Measurements from ENCODE around the gene MCM10. TPM values are rescaled to one million over a fixed set of nuclear protein-coding genes. Genes with fewer than 3 reads are reported as not detected.
"Not testable (repeated sequence)": the region's sequence is repeated elsewhere in the genome, so short reads cannot be mapped to it uniquely, and the experiment has no call there.

Gene MCM10
- total and polyA plus RNA-seq, 2 experiments from 2014 or later: 3.1 to 3.6 TPM

DNA sequence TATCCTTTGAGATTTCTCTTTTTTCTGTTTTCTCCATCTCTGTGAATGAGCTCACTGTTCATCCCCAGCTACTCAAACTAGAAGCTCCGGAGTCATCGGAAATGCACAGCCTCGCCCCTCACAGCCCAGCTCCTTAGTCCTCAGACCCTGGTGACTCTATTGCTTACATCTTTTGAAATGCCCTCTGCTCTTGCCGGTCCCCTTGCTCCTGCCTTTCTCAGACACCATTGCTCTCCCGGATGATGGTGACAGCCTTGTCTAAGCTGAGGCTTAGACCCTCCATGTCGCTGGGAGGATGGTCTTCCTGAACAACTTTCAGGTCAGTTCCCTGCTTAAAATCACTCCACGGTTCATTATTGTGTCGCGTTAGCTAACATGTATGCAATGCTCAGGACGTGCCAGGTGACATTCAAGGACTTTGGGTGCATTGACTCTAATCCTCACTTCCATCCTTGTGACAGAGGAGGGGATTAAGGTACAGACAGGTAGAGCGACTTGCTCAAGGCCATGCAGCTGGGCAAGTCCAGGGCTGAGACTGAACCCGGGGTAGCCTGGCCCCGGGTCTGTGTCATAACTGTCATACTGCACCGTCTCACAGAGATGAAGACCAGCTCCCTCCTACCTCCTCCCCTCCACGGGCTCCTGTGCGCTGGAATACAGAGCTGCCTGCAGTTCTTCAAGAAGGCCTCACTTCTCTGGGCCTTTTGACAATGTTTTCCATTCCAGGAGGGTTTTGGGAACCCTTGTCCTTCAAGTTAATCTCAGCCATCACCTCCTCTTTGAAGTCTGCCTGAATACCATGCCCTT lies 77.1 kb downstream of the MCM10 start:
- TF ChIP-seq, protein P1, sequence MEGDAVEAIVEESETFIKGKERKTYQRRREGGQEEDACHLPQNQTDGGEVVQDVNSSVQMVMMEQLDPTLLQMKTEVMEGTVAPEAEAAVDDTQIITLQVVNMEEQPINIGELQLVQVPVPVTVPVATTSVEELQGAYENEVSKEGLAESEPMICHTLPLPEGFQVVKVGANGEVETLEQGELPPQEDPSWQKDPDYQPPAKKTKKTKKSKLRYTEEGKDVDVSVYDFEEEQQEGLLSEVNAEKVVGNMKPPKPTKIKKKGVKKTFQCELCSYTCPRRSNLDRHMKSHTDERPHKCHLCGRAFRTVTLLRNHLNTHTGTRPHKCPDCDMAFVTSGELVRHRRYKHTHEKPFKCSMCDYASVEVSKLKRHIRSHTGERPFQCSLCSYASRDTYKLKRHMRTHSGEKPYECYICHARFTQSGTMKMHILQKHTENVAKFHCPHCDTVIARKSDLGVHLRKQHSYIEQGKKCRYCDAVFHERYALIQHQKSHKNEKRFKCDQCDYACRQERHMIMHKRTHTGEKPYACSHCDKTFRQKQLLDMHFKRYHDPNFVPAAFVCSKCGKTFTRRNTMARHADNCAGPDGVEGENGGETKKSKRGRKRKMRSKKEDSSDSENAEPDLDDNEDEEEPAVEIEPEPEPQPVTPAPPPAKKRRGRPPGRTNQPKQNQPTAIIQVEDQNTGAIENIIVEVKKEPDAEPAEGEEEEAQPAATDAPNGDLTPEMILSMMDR (IDR thresholded peaks at IDR 0.05; ENCODE audit: poor library complexity): no peak
- TF ChIP-seq EZH2phosphoT487 (IDR thresholded peaks at IDR 0.05; ENCODE audit: low read depth, severe bottlenecking, unreplicated experiment) (no peak), EZH2 (IDR thresholded peaks at IDR 0.05; ENCODE audit: borderline replicate concordance) (no peak)
- H3K27me3 ChIP-seq: no peaks in the 10 kb centered on the region
- H3K9me3 ChIP-seq (ENCODE audit: low read depth): no peaks in the 10 kb centered on the region
- H3K9me2 ChIP-seq (replicated peaks; ENCODE audit: insufficient read depth): no peaks in the 10 kb centered on the region
- H3K4me3 ChIP-seq: no peak overlapping the region
- no peak overlapping the region for H3K27ac ChIP-seq
- H3K79me2 ChIP-seq: no peaks in the 10 kb centered on the region
- no peaks in the 10 kb centered on the region for H4K20me1 ChIP-seq (ENCODE audit: insufficient read depth, poor library complexity, severe bottlenecking)
- H2AFZ ChIP-seq: no peak overlapping the region
- H3K36me3 ChIP-seq (replicated peaks; ENCODE audit: insufficient read depth, low read depth): no peaks in the 10 kb centered on the region
- DNase-seq (ENCODE audit: low spot score): no peak
- no peaks in the 10 kb centered on the region for H3K4me1 ChIP-seq (ENCODE audit: insufficient read depth)
- H3K4me2 ChIP-seq: no peak overlapping the region
- WGBS (ENCODE audit: low lambda C conversion rate, missing lambda C conversion rate): 83% methylated on average over 16 of the region's 16 CpGs

DNA sequence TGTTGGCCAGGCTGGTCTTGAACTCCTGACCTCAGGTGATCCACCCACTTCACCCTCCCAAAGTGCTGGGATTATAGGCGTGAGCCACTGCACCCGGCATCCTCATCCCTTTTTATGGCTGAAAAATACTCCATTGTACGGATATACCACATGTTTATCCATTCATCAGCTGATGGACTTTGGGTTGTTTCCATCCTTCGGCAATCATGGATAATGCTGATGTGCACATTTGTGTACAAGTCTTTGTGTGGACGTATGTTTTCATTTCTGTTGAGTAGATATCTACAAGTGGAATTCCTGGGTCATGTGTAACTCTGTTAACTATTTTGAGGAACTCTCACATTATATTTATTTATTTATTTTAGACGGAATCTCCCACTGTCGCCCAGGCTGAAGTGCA lies 78.6 kb downstream of the MCM10 start:
- no peaks in the 10 kb centered on the region for H4K20me1 ChIP-seq (ENCODE audit: insufficient read depth, poor library complexity, severe bottlenecking)
- no peak overlapping the region for H3K27ac ChIP-seq
- H3K4me3 ChIP-seq: no peak overlapping the region
- H3K4me2 ChIP-seq: no peak overlapping the region
- H3K36me3 ChIP-seq (replicated peaks; ENCODE audit: insufficient read depth, low read depth): no peaks in the 10 kb centered on the region
- TF ChIP-seq EZH2phosphoT487 (IDR thresholded peaks at IDR 0.05; ENCODE audit: low read depth, severe bottlenecking, unreplicated experiment): no peak
- no peak for TF ChIP-seq EZH2 (IDR thresholded peaks at IDR 0.05; ENCODE audit: borderline replicate concordance)
- H3K9me2 ChIP-seq (replicated peaks; ENCODE audit: insufficient read depth): no peaks in the 10 kb centered on the region
- H3K9me3 ChIP-seq (ENCODE audit: low read depth): no peaks in the 10 kb centered on the region
- DNase-seq (ENCODE audit: low spot score): no peak
- WGBS (ENCODE audit: low lambda C conversion rate, missing lambda C conversion rate): 90% methylated on average over 7 of the region's 7 CpGs
- H3K79me2 ChIP-seq: no peaks in the 10 kb centered on the region
- H2AFZ ChIP-seq: no peak overlapping the region
- H3K4me1 ChIP-seq (ENCODE audit: insufficient read depth): no peaks in the 10 kb centered on the region
- H3K27me3 ChIP-seq: no peaks in the 10 kb centered on the region

DNA sequence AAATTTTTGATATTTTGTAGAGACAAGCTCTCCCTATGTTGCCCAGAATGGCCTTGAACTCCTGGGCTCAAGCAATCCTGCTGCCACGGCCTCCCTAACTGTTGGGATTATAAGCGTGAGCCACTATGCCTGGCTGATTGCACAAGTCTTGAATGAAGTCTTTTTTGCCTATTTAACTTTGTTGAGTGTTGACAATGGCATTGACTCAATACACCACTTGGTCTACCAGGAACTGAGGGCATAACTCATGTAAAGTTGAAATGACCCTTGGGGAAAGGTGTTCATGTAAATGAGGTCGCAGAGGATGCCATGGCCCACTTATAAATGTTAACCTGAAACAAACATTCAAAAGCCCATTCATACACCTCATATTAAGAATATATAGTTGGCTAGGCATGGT lies 80.3 kb downstream of the MCM10 start:
- DNase-seq (ENCODE audit: low spot score): no peak
- H3K79me2 ChIP-seq: no peaks in the 10 kb centered on the region
- no peak for TF ChIP-seq EZH2phosphoT487 (IDR thresholded peaks at IDR 0.05; ENCODE audit: low read depth, severe bottlenecking, unreplicated experiment)
- TF ChIP-seq, protein P1 (IDR thresholded peaks at IDR 0.05; ENCODE audit: poor library complexity): no peak
- no peak for TF ChIP-seq EZH2 (IDR thresholded peaks at IDR 0.05; ENCODE audit: borderline replicate concordance)
- no peaks in the 10 kb centered on the region for H3K9me2 ChIP-seq (replicated peaks; ENCODE audit: insufficient read depth)
- 84% methylated on average over 3 of the region's 3 CpGs for WGBS (ENCODE audit: low lambda C conversion rate, missing lambda C conversion rate)
- no peaks in the 10 kb centered on the region for H3K9me3 ChIP-seq (ENCODE audit: low read depth)
- no peaks in the 10 kb centered on the region for H4K20me1 ChIP-seq (ENCODE audit: insufficient read depth, poor library complexity, severe bottlenecking)
- no peak overlapping the region for H2AFZ ChIP-seq
- H3K4me1 ChIP-seq (ENCODE audit: insufficient read depth): no peaks in the 10 kb centered on the region
- H3K27ac ChIP-seq: no peak overlapping the region
- H3K27me3 ChIP-seq: no peaks in the 10 kb centered on the region
- no peaks in the 10 kb centered on the region for H3K36me3 ChIP-seq (replicated peaks; ENCODE audit: insufficient read depth, low read depth)
- no peak overlapping the region for H3K4me2 ChIP-seq
- H3K4me3 ChIP-seq: no peak overlapping the region

DNA sequence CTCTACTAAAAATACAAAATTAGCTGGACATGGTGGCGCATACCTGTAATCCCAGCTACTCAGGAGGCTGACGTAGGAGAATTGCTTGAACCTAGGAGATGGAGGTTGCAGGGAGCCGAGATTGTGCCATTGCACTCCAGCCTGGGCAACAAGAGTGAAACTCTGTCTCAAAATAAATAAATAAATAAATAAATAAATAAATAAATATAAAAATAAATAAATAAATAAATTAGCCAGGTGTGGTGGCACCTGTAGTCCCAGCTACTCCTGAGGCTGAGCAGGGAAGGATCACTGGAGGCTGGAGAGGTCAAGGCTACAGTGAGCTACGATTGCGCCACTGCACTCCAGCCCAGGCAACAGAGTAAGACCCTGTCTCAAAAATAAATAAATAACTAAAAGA lies 80.9 kb downstream of the MCM10 start:
- H3K9me2 ChIP-seq (replicated peaks; ENCODE audit: insufficient read depth); H3K36me3 ChIP-seq (replicated peaks; ENCODE audit: insufficient read depth, low read depth); H3K27ac ChIP-seq; H3K27me3 ChIP-seq; H2AFZ ChIP-seq; H3K4me3 ChIP-seq; H3K4me2 ChIP-seq; H3K9me3 ChIP-seq (ENCODE audit: low read depth); H3K79me2 ChIP-seq; DNase-seq (ENCODE audit: low spot score); H3K4me1 ChIP-seq (ENCODE audit: insufficient read depth); H4K20me1 ChIP-seq (ENCODE audit: insufficient read depth, poor library complexity, severe bottlenecking): not testable (repeated sequence)
- WGBS (ENCODE audit: low lambda C conversion rate, missing lambda C conversion rate): 96% methylated on average over 5 of the region's 5 CpGs
